Stimulated activated CD4-positive, alpha-beta T cell treated with anti-CD3 and anti-CD28 coated beads, Interleukin-1b, Interleukin-23, amount 100 ng/mL, for 24 hours (primary cell): ENCODE results near the gene ZNF774.
"Not testable (repeated sequence)": the region's sequence is repeated elsewhere in the genome, so short reads cannot be mapped to it uniquely, and the experiment has no call there.

Source experiments
- DNase-seq, 4 experiments: peaks; one replicate each; pipeline ENCODE4 v3.0.0-alpha.2; 2020; ENCODE audit warnings: low read depth in 4 of 4, low spot score in 1 of 4

Gene ZNF774

DNA sequence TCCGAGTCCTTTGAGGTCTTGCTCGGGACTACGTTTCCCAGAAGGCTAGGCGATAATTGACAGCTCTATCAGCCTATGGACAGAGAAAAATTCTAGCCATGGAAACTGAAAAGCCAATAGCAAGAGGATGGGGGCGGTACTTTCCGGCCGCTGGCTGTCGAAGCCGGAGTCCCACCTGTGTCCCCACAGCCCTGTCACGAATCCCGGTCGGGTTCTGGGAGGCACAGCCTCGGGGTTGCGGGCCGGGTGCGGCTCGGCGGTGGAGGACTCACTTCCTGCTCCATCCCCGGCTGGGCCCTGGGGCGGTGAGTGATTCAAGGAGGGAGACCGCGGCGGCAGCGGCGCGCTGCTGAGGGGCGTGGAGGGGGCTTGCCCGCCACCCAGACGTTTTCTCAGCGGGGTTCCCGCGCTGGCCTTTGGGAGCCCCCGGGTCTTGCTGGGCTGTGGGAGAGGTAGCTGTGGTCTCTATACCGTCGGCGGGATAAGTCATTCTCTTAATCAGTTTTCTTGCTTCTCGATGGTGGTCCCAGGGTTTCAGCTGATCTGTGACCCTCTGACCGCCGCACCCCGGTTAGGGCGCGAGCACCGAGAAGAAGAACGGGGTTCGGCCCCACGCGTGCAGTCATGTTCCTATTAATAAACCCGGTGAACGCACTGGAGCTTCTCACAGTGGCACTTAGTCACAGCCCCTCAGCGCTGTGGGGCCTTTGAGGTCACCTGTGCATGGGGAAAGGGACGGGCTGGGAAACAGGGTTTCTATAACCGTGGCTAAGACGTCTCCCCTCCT, at the start of gene ZNF774:
TSS of gene ZNF774 (plus strand) at position 178 of the 787 bp plus-strand sequence. CDS start 2,377 bp downstream, outside the sequence.
- peak; percentile 65 to 87 (median 74) for DNase-seq

DNA sequence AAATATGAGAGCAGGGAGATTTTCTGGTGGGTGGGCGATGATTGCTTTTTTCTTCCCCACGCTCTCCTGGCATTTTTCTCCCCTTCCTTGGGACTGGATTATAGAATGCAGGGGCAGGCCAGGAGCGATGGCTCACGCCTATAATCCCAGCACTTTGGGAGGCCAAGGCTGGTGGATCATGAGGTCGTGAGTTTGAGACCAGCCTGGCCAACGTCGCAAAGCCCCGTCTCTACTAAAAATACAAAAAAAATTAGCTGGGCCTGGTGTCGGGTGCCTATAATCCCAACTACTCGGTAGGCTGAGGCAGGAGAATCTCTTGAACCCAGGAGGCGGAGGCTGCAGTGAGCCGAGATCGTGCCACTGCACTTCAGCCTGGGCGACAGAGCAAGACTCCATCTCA, 46.7 kb upstream of the ZNF774 start:
- DNase-seq, result not testable (repeated sequence)

DNA sequence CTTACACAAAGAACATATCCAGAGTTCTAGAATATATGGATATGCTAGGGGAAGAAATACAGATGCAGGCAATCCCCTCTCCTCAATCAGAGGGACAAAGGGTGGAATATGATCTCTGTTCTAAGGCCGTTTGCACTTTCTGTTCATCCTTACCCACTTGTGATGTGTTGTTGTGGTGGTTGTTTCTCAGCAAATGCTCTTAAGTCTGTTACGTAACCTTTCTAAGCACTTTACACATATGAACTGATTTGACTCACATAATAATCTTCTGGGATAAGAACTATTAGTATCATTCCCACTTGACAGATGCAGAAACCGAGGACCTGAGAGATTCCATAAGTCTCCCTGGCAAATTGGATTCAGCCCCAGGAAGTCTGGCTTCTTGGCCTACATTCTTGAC, 46.2 kb upstream of the ZNF774 start:
- no peak for DNase-seq

GRCh38 chr15:90306560-90306959, 45.5 kb upstream of the ZNF774 start:
- DNase-seq, result no peak

GRCh38 chr15:90307661-90308060, 44.4 kb upstream of the ZNF774 start:
- DNase-seq, result no peak

DNA sequence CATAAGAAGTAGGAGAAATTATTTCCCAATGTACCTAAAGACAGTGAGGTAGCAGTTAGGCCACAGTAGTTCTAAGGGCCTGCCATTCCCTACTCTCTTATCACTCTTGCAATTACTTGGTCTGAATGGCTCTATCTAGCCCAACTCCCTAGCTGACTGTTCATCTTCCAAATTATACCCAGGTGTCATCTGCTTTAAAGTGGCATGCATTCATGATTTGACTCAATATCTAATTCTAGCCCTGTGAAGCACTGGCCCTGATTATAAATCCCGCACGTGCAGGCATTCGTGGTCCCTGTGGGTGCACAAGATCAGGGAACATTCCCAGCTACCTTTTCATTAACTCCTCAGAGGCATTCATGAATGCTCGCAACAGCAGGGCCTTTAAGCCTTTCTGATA, 43.1 kb upstream of the ZNF774 start:
- DNase-seq, result no peak

DNA sequence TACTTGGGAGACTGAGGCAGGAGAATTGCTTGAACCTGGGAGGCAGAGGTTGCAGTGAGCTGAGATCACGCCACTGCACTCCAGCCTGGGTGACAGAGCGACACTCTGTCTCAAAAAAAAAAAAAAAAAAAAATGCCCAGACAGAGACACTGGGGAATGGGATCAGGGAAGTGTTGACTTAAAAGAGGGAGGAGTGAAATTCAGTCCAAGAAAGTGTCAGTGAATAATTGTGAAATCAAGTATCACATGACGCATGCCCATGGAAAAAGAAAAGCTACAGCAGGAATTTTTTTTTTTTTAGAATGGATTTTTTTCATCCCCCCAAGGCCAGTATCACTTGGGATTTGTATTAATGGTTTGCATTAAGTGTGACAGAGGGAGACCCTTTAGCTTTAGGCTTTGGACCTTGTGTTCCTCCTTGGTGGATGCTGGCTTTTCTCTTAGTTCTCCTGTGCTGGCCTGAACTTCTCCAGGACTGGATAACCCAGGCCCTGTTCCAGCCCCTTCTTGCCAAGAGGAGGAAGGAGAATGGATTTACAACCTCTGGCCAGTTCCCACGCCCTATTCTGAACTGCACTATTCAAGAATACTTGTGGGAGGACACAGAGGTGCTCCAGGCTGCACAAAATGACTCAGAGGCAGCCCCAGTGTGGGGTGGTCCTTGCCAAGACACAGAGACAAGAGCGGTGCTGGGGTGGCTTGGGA, 36.7 kb upstream of the ZNF774 start:
- no peak for DNase-seq

- no peak for DNase-seq
Measured at GRCh38 chr15:90316139-90316538, 35.9 kb upstream of the ZNF774 start.

- DNase-seq, result no peak
Measured at GRCh38 chr15:90318591-90318990, 33.5 kb upstream of the ZNF774 start.

DNA sequence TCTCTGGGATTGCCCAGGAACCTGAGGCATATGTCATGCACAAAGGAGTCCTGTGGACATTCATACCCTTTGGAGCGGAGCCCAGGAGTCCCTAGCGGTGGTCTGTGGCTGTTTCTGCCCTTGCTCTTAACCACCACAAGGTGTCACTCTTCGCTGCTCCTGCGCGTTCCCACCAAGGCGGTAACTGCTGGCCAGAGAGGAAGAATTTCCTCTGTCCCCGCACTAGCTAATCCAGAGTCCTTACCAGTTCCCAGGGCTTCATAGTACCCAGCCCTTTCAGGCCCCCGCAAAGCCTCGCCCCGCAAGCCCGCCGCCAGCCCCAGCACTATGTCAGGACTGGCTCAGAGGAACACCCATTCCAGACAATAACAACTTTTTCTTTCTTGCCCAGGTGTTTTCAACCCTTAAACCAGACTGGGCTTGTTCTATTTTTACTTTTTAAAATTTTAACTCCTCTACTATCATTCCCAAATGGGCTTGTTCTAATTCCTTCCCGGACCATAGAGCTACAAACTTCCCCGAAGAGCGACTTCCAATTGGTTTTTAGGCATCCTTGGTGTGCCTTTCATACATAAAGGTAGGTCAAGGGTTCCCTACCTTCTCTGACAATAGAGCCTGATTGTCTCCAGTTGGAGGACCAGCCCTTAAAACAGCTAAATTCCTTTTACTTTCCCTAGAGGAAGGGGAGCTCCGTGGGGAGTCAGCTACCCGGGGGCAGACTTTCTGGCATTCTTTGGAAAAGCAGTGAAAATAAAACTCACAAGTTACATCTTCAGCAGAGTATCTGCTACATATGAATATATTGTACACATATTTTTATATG, 31.8 kb upstream of the ZNF774 start:
- peak; percentile 22 to 47 (median 39) for DNase-seq

DNA sequence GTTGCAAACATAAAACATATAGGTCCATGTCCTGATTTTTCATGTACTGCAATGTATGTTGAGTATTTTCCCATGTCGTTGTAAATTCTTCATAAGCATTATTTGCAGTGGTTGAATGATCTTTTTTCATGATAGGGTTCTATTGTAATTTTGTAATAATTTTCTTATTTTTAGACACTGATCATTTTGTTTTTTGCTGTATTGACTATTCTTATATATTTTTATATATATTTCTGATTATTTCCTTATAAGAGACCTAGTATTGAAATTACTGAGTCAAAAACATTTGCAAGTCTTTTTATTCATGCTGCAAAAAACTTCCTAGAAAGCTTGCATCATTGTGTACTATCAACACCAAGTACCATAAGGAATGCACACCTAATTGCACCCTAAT, 31.2 kb upstream of the ZNF774 start:
- no peak for DNase-seq

DNA sequence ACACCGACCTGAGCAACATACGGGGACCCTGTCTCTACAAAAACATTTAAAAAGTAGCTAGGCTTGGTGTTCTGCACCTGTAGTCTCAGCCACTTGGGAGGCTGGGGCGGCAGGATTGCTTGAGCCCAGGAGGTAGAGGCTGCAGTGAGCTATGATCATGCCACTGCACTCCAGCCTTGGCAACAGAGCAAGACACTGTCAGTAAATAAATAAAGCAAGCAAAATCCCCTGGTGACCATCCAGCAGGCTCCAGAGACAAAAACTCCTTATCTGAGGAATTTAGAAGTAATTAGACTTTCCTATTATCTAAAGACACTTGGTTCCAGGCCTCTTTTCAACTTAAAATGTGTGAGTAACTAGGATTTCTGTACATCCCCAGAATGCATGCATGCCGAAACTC, 29.5 kb upstream of the ZNF774 start:
- DNase-seq, result no peak

DNA sequence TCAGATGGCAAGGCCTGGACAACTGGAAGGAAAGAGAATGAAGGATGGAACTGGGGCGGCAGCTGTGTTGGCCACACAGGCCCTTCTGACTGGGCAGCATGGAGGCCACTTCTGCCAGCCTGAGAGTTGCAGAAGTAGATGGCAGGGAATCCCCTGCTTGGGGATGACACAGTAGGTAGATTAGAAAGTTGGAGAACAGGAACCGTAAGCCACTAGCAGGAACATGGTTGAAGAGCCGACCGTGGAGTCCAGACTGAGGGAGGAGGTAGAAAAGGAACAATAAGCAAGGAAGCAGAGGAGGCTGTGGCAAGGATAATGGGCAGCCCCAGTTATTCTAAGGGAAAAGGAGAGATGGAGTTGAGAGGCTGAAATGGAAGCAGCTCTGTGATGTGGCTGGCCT, 26.4 kb upstream of the ZNF774 start:
- DNase-seq, result no peak

DNA sequence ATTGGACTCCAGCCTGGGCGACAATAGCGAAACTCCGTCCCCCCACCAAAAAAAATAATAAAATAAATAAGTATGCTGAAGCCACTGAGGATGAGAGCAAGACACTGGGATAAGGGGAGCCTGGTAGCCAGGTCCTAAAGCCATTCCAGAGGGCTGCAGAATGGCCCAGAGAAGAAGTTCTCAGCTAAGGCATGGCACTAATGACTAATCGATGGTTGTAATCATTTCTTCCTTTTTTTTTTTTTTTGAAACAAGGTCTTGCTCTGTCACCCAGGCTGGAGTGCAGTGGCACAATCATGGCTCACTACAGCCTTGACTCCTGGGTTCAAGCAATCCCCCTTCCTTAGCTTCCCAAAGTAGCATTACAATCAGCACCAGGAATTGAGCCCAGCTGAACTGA, 25.6 kb upstream of the ZNF774 start:
- DNase-seq, result no peak

GRCh38 chr15:90327311-90327710, 24.8 kb upstream of the ZNF774 start:
- no peak for DNase-seq

GRCh38 chr15:90334304-90334731, 17.8 kb upstream of the ZNF774 start:
- DNase-seq, result no peak

DNA sequence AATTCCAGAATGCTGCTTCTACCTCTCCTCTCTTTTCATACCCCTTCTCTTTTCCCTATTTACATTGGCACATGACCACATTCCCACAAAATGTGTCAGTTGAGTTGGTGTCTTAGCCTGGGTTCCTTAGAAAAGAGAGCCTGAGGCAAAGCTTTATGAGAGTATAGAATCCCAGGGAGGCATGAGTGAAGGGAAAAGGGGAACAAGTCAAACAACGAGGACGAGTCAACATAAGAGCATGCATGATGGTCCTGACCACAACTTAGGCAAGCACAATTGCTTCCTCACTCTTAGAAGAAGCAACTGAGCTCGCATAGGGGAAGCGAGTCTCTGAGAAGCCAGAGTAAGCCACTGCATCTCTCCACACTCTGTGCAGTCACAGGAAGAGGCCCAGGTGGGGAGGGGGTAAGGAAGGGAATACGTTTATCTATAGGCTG, 15.4 kb upstream of the ZNF774 start:
- peak in 1 of 4 experiments; percentile 5 for DNase-seq

- no peak for DNase-seq
Measured at GRCh38 chr15:90337256-90337655, 14.8 kb upstream of the ZNF774 start.

DNA sequence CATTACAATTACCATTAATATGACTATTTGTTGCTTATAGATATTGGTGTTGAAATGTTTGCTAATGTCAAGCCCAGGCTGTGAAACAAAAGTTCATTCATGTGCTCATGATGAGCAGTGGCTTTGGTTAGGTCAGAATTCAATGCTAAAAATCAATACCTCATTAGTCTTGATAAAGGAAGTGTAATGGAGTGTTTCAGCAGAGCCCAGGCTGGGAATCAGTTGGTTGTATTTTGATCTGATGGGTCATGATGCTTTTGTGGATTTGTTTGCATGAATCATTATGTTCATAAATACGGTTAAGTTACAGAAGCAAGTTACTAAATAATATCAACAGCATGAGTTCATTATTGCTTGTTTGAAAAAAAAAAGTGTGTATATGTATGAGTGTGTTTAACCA, 13.6 kb upstream of the ZNF774 start:
- DNase-seq, result no peak

- DNase-seq, result no peak
Measured at GRCh38 chr15:90340345-90340744, 11.7 kb upstream of the ZNF774 start.

- DNase-seq, result no peak
Measured at GRCh38 chr15:90343302-90343790, 8.7 kb upstream of the ZNF774 start.
